Measurements from ENCODE around the gene USP3. TPM values are rescaled to one million over a fixed set of nuclear protein-coding genes. Genes with fewer than 3 reads are reported as not detected.
A peak's percentile ranks its signal among the peaks of the same experiment; 100 is the strongest.

The USP3 gene
- total and polyA plus RNA-seq, 2 experiments from 2014 or later = 15.4 to 21.0 TPM

DNA sequence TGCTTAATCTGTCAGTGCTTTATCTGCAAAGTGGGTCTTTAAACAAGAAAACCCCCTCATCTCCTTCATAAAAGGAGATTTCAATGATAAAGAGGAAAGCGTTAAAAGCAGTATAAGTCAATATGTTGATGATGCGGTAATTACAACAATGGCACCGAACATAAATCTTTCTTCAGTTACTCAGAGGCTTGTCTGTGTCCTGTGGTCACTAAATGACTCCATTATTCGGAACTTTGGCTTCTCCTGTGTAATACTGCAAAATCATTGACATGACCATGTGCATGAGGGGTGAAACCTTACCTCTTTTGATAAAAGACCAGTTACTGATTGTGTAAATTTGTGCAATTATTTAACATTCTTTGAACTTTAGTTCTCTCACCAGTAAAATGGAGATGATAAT lies 4.8 kb upstream of the USP3 start:
- no peak overlapping the region for H3K9ac ChIP-seq
- H3K9me3 ChIP-seq (ENCODE audit: low read depth) = no peaks in the 10 kb centered on the region
- H3K4me1 ChIP-seq (ENCODE audit: insufficient read depth) = peaks cover 16% of the 10 kb centered on the region
- no peaks in the 10 kb centered on the region for H4K20me1 ChIP-seq (ENCODE audit: insufficient read depth)
- no peak for TF ChIP-seq EZH2phosphoT487 (IDR thresholded peaks at IDR 0.05; ENCODE audit: insufficient read depth, low read depth)
- no peak for TF ChIP-seq EZH2 (IDR thresholded peaks at IDR 0.05; ENCODE audit: insufficient read depth, poor library complexity, severe bottlenecking)
- in situ Hi-C loops (cut with MboI) = no loop called here
- no peak overlapping the region for H3K27ac ChIP-seq
- no peak overlapping the region for H3K4me3 ChIP-seq
- H3K4me2 ChIP-seq (ENCODE audit: unreplicated experiment) = no peak overlapping the region
- H2AFZ ChIP-seq = no peak overlapping the region
- H3K79me2 ChIP-seq (ENCODE audit: insufficient read depth) = no peaks in the 10 kb centered on the region
- no peaks in the 10 kb centered on the region for H3K36me3 ChIP-seq (ENCODE audit: low read depth)
- H3K27me3 ChIP-seq (replicated peaks; ENCODE audit: insufficient read depth) = no peaks in the 10 kb centered on the region; the same call in 1 of the 2 replicates
- H3K9me2 ChIP-seq (ENCODE audit: insufficient read depth) = no peaks in the 10 kb centered on the region
- peaks cover 27% of the 10 kb centered on the region for H3F3A ChIP-seq (ENCODE audit: insufficient read depth)
- DNase-seq = peak; percentile 26
- 73 to 77% methylated on average over 4 of the region's 4 CpGs for WGBS, 2 experiments (ENCODE audit: low coverage in 1 of 2, low lambda C conversion rate in 2 of 2, missing lambda C conversion rate in 2 of 2)

DNA sequence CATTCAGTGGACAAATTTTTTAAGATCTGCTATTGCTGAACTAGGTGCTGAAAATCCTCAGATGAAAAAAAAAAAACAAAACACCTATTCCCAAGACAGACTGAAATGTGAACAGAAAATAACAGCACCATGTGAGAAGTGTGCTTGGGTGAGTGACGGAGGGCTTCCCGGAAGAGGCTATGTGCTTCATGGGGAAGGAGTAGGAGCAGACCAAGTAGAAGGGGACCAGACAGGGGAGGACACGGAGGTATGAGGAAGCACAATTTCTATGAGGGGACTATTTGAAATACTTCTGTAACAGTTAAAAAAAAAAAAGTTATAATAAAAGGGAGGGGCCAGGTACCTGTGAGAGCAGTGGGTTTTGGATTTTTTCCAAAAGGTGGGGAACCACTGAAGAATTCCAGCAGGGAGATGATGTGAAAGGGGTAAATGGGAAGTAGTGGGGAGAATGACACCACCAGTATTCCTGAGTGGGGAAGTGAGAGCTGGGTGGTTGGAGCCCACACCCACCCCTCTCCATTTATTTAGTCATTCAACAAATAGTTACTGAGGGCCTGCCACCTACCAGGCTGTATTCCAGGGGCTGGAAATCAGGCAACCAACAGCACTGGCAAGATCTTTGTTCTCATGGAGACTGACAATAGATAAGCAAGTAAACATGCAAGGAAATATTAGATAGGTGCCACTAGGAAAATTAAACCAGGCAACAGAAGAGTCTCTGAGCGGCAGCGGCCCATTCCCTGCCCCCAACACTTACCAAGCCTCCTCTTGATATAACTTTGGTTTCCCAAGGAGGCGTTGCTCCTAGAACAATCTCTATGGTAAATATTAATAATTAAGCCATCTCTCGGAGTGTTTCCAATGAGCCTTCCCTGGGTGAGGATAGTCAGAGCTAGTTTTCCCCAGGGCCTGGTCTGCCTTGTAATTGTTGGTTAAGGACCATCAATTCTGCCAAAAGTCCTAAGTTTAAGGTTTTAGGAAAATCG lies 3.8 kb upstream of the USP3 start:
- in situ Hi-C loops (cut with MboI) = no loop called here
- H3K9me2 ChIP-seq (ENCODE audit: insufficient read depth) = no peaks in the 10 kb centered on the region

DNA sequence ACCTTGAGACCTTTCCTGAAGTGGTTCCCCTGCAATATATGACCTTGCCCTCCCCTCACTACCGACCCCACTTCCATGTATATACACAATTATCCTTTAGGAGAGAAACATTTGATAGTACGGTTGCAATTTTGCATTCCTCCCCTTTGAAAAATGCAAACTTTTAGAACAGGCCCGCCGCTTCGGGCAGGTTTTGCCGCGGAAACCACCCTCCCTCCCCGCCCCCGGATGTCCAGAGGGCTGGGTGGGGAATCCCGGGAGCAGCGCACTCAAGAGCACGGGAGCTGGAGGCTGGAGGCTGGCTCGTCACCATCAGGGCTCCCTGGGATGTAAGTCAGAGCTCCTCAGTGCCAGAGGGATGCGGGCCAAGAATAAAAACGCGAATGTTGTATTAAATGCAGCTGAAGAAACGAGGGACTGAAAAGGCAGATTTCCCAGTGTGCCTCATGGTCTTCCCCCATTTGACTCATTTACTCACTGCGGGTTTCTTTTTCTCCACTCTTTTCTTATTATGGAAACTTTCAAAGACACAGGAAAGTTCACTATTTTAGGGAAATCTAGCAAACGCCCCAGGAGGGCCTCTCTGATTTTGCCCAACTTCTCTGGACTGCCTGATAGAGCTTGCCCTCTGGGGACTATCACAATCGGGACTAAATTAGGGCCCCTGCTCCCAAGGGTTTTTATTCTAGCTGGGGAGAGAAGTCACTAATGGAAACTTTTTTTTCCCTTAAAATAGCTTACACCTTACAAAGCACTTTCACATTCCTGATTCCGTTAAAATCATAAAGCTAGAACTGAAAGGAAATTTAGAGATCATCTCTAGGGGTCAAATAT lies 2.9 kb upstream of the USP3 start:
- Histone ChIP-seq H3K27ac (peak overlapping the region; percentile 95), H3K9me2 (ENCODE audit: insufficient read depth) (no peaks in the 10 kb centered on the region), H3K36me3 (ENCODE audit: low read depth) (no peaks in the 10 kb centered on the region), H3K9ac (peak overlapping the region; percentile 61), H3K4me3 (peak overlapping the region; percentile 39), H3K27me3 (replicated peaks; ENCODE audit: insufficient read depth) (no peaks in the 10 kb centered on the region), H4K20me1 (ENCODE audit: insufficient read depth) (no peaks in the 10 kb centered on the region), H3F3A (ENCODE audit: insufficient read depth) (peaks cover 35% of the 10 kb centered on the region), H3K4me2 (ENCODE audit: unreplicated experiment) (peak overlapping the region; percentile 68), H2AFZ (peak overlapping the region; percentile 35), H3K9me3 (ENCODE audit: low read depth) (no peaks in the 10 kb centered on the region), H3K79me2 (ENCODE audit: insufficient read depth) (peaks cover 13% of the 10 kb centered on the region), H3K4me1 (ENCODE audit: insufficient read depth) (peaks cover 23% of the 10 kb centered on the region)
- in situ Hi-C loops (cut with MboI) = no loop called here
- TF ChIP-seq EZH2 (IDR thresholded peaks at IDR 0.05; ENCODE audit: insufficient read depth, poor library complexity, severe bottlenecking) = no peak
- TF ChIP-seq EZH2phosphoT487 (IDR thresholded peaks at IDR 0.05; ENCODE audit: insufficient read depth, low read depth) = no peak
- 4 to 6% methylated on average over 21 of the region's 21 CpGs for WGBS, 2 experiments (ENCODE audit: low coverage in 1 of 2, low lambda C conversion rate in 2 of 2, missing lambda C conversion rate in 2 of 2)
- DNase-seq = peak; percentile 96

More for the DNA sequence above, 3.8 kb upstream of the USP3 start:
- no peak for DNase-seq
- Histone ChIP-seq H3K4me1 (ENCODE audit: insufficient read depth) (peaks cover 16% of the 10 kb centered on the region), H3K4me2 (ENCODE audit: unreplicated experiment) (peak overlapping the region; percentile 68), H3K27ac (peak overlapping the region; percentile 95), H4K20me1 (ENCODE audit: insufficient read depth) (no peaks in the 10 kb centered on the region), H3K9ac (peak overlapping the region; percentile 61), H3K79me2 (ENCODE audit: insufficient read depth) (peaks cover 4% of the 10 kb centered on the region), H3K9me3 (ENCODE audit: low read depth) (no peaks in the 10 kb centered on the region), H3K27me3 (replicated peaks; ENCODE audit: insufficient read depth) (no peaks in the 10 kb centered on the region; the same call in 1 of the 2 replicates), H2AFZ (peak overlapping the region; percentile 35; the same call in 1 of the 2 replicates), H3K36me3 (ENCODE audit: low read depth) (no peaks in the 10 kb centered on the region), H3K4me3 (peak overlapping the region; percentile 39), H3F3A (ENCODE audit: insufficient read depth) (peaks cover 27% of the 10 kb centered on the region)
- no peak for TF ChIP-seq EZH2 (IDR thresholded peaks at IDR 0.05; ENCODE audit: insufficient read depth, poor library complexity, severe bottlenecking)
- no peak for TF ChIP-seq EZH2phosphoT487 (IDR thresholded peaks at IDR 0.05; ENCODE audit: insufficient read depth, low read depth)
- WGBS, 2 experiments (ENCODE audit: low coverage in 1 of 2, low lambda C conversion rate in 2 of 2, missing lambda C conversion rate in 2 of 2) = 72 to 74% methylated on average over 8 of the region's 8 CpGs

DNA sequence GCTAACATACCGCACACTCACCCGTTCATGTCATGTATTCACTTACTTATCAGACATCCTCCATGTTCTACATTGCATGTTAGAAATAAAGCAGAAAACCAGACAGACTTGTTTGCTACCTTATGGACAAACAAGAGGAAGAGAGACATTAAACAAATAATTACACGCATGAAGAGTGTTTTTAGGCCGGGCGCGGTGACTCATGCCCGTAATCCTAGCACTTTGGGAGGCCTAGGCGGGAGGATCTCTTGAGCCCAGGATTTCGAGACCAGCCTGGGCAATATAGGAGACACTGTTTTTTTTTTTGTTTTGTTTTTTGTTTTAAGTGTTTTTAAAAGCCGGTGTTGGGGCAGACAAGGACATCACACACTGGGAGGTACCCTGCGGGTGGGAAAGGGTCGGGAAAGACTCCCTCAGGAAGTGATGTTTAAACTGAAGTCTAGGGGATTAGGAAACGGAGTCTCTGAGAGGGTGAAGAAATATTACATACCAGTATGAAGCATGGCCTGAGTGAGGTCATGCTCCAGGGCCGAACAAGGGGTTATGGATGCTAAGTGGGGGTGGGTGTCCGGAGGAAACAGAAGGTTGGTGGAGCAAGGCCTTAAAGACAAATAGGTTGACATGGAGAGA lies 2.1 kb upstream of the USP3 start:
- H3F3A ChIP-seq (ENCODE audit: insufficient read depth) = peaks cover 30% of the 10 kb centered on the region
- peak; percentile 44 for DNase-seq
- no peaks in the 10 kb centered on the region for H4K20me1 ChIP-seq (ENCODE audit: insufficient read depth)
- in situ Hi-C loops (cut with MboI) = no loop called here
- H3K4me2 ChIP-seq (ENCODE audit: unreplicated experiment) = peak overlapping the region; percentile 68
- no peaks in the 10 kb centered on the region for H3K36me3 ChIP-seq (ENCODE audit: low read depth)
- peak overlapping the region; percentile 95 for H3K27ac ChIP-seq
- WGBS, 2 experiments (ENCODE audit: low coverage in 1 of 2, low lambda C conversion rate in 2 of 2, missing lambda C conversion rate in 2 of 2) = 79% methylated on average over 15 of the region's 15 CpGs
- peaks cover 21% of the 10 kb centered on the region for H3K79me2 ChIP-seq (ENCODE audit: insufficient read depth)
- peaks cover 24% of the 10 kb centered on the region for H3K4me1 ChIP-seq (ENCODE audit: insufficient read depth)
- no peak overlapping the region for H3K4me3 ChIP-seq
- H2AFZ ChIP-seq = no peak overlapping the region
- TF ChIP-seq EZH2phosphoT487 (IDR thresholded peaks at IDR 0.05; ENCODE audit: insufficient read depth, low read depth) = no peak
- no peak for TF ChIP-seq EZH2 (IDR thresholded peaks at IDR 0.05; ENCODE audit: insufficient read depth, poor library complexity, severe bottlenecking)
- no peaks in the 10 kb centered on the region for H3K27me3 ChIP-seq (replicated peaks; ENCODE audit: insufficient read depth)
- H3K9me2 ChIP-seq (ENCODE audit: insufficient read depth) = no peaks in the 10 kb centered on the region
- H3K9me3 ChIP-seq (ENCODE audit: low read depth) = no peaks in the 10 kb centered on the region
- peak overlapping the region; percentile 94 for H3K9ac ChIP-seq

Measured in GM23248 (cell line).